ENCODE data around the gene LCMT1. TPM values are rescaled to one million over a fixed set of nuclear protein-coding genes. Genes with fewer than 3 reads are reported as not detected.

Gene LCMT1
- total and polyA plus RNA-seq, 7 donors = 35.1 to 54.5 (median 41.9) TPM

DNA sequence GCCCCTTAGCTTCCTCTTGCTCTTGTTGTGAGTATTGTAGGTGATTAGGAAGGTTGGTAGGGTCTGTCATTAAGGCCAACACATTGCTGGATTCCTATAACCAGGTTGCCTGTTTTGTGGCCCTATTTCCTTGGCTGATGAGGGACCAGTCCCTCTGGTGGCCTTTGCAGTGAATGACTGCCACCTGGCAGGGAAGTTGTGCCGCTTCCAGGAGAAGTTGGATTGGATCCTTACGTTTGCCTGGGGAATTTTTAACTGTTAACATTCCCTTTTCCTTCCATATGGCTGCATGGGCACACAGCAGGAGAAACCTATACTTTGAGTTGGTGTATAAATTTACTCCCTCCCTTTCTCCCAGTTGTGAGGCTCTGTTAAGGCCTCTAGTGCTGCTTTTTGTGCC is 32.4 kb downstream of the LCMT1 start:
- WGBS, 3 donors = 13 to 16% (median 13%) methylated on average over 2 of the region's 2 CpGs
- H3K4me3 ChIP-seq = no peak overlapping the region
- TF ChIP-seq CTCF (IDR thresholded peaks at IDR 0.05) = peak; percentile 41
- H3K4me1 ChIP-seq = no peaks in the 10 kb centered on the region
- intact Hi-C loops (cut with DNase I) = no loop called here
- H3K27ac ChIP-seq = no peak overlapping the region
- no peaks in the 10 kb centered on the region for H3K9me3 ChIP-seq
- DNase-seq (no peak), ATAC-seq (no peak)
- H3K27me3 ChIP-seq (ENCODE audit: insufficient read depth in 3 of 3, low read length in 2 of 3) = no peaks in the 10 kb centered on the region
- H3K36me3 ChIP-seq (ENCODE audit: insufficient read depth in 1 of 2, low read depth in 1 of 2) = peaks cover 8 to 87% of the 10 kb centered on the region in 2 donors

GRCh38 chr16:25148568-25149215 is 37.1 kb downstream of the LCMT1 start:
- Histone ChIP-seq H3K36me3 (ENCODE audit: insufficient read depth in 1 of 2, low read depth in 1 of 2) (peaks cover 0 to 63% of the 10 kb centered on the region in 2 donors), H3K4me3 (no peak overlapping the region), H3K9me3 (no peaks in the 10 kb centered on the region), H3K27ac (no peak overlapping the region), H3K4me1 (no peaks in the 10 kb centered on the region), H3K27me3 (ENCODE audit: insufficient read depth in 3 of 3, low read length in 2 of 3) (no peaks in the 10 kb centered on the region)
- no peak for DNase-seq
- WGBS, 3 donors = 87 to 92% (median 89%) methylated on average over 22 of the region's 22 CpGs
- no peak for TF ChIP-seq CTCF (IDR thresholded peaks at IDR 0.05)
- intact Hi-C loops (cut with DNase I) = no loop called here
- no peak for ATAC-seq

DNA sequence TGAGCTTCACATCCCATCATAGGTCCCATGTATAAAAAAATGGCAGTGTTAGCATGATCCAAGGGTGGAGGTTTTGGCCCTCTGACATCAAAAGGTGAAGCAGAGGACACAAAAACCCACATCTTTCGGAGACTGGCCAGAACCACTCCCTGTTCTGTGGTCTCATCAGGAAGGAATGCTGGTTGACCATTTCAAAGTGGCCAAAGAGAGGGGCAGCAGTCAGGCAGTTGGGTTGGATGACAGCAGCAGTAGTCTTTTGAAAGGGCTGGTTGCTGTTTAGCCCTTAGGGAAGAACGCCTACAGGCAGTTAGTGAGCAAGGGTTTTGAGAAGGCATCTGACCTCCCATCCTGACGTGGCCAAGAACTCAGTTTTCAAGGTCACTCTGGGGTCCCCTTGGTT is 40.5 kb downstream of the LCMT1 start:
- Histone ChIP-seq H3K27ac (no peak overlapping the region), H3K4me1 (no peaks in the 10 kb centered on the region), H3K4me3 (no peak overlapping the region), H3K36me3 (ENCODE audit: insufficient read depth in 1 of 2, low read depth in 1 of 2) (peaks cover 0 to 65% of the 10 kb centered on the region in 2 donors), H3K9me3 (no peaks in the 10 kb centered on the region), H3K27me3 (ENCODE audit: insufficient read depth in 3 of 3, low read length in 2 of 3) (no peaks in the 10 kb centered on the region)
- WGBS, 3 donors = 78 to 89% (median 79%) methylated on average over 3 of the region's 3 CpGs
- no peak for TF ChIP-seq CTCF (IDR thresholded peaks at IDR 0.05)
- ATAC-seq (peak; percentile 42 to 85 (median 58)), DNase-seq (no peak)
- intact Hi-C loops (cut with DNase I) = no loop called here

- WGBS, 3 donors = 90 to 93% (median 91%) methylated on average over 13 of the region's 13 CpGs
Measured at GRCh38 chr16:25155553-25156460, 44.3 kb downstream of the LCMT1 start.

More at GRCh38 chr16:25155553-25156460, 44.3 kb downstream of the LCMT1 start:
- H3K9me3 ChIP-seq = no peaks in the 10 kb centered on the region
- no peak for ATAC-seq
- intact Hi-C loops (cut with DNase I) = no loop called here
- H3K4me3 ChIP-seq = no peak overlapping the region
- no peaks in the 10 kb centered on the region for H3K4me1 ChIP-seq
- no peak for DNase-seq
- peaks cover 4 to 80% of the 10 kb centered on the region in 2 donors for H3K36me3 ChIP-seq (ENCODE audit: insufficient read depth in 1 of 2, low read depth in 1 of 2)
- H3K27ac ChIP-seq = no peak overlapping the region
- no peaks in the 10 kb centered on the region for H3K27me3 ChIP-seq (ENCODE audit: insufficient read depth in 3 of 3, low read length in 2 of 3)
- TF ChIP-seq CTCF (IDR thresholded peaks at IDR 0.05) = no peak
